Kidney (tissue), 14 donors: ENCODE measurements around the gene SATB1. TPM values are rescaled to one million over a fixed set of nuclear protein-coding genes. Genes with fewer than 3 reads are reported as not detected.
A peak's percentile ranks its signal among the peaks of the same experiment; 100 is the strongest.

ENCODE experiments used
- DNase-seq, 5 donors: peaks; one replicate each; pipeline ENCODE4 v3.0.0-alpha.2; 2013 to 2020
- FAIRE-seq: peaks from 2 replicates; lab custom pipeline; 2012; peaks lifted over from hg19 to GRCh38; lab: Jason Lieb, UNC
- H3K27ac ChIP-seq, 2 donors: one replicate each; pipeline ENCODE4 v1.7.0; 2013; ENCODE audit warnings: low read depth in 2 of 2, low read length in 2 of 2, inconsistent platforms in 1 of 2
- H3K27me3 ChIP-seq: one replicate; pipeline ENCODE4 v1.7.1; 2013; ENCODE audit warnings: low read length, inconsistent platforms; ENCODE audit not compliant: control insufficient read depth, insufficient read depth
- H3K36me3 ChIP-seq, 3 donors: one replicate each; pipeline versions ENCODE4 v1.7.0 to v1.7.1; 2013; ENCODE audit warnings: low read length in 3 of 3, control low read depth in 1 of 3, inconsistent platforms in 1 of 3; ENCODE audit not compliant: insufficient read depth in 3 of 3, control insufficient read depth in 2 of 3
- H3K4me1 ChIP-seq, 3 donors: one replicate each; pipeline versions ENCODE4 v1.7.0 to v1.7.1; 2013; ENCODE audit warnings: low read length in 3 of 3, inconsistent platforms in 1 of 3, low read depth in 1 of 3; ENCODE audit not compliant: control insufficient read depth in 2 of 3, insufficient read depth in 2 of 3
- H3K4me3 ChIP-seq, 3 donors: one replicate each; pipeline versions ENCODE4 v1.7.0 to v1.8.1; 2013; ENCODE audit warnings: low read length in 3 of 3, control low read depth in 1 of 3, inconsistent platforms in 1 of 3
- H3K9ac ChIP-seq, 3 donors: one replicate each; pipeline versions ENCODE4 v1.7.0 to v1.7.1; 2013; ENCODE audit warnings: low read length in 3 of 3, control low read depth in 1 of 3, inconsistent platforms in 1 of 3
- H3K9me3 ChIP-seq, 3 donors: one replicate each; pipeline versions ENCODE4 v1.7.0 to v1.7.1; 2013; ENCODE audit warnings: low read length in 3 of 3, control low read depth in 1 of 3, inconsistent platforms in 1 of 3; ENCODE audit not compliant: control insufficient read depth in 2 of 3, insufficient read depth in 1 of 3
- intact Hi-C: fragments of 100-400 bp; cut with DNase I; formaldehyde crosslinking; loops from one replicate; pipeline ENCODE4 v1.11.1; 2022
- polyA plus RNA-seq: library from polyadenylated mRNA; stranded (reverse); fragments of 350-450 nt; fragmentation: Illumina TruSeq; extraction: RNeasy Lipid Tissue Mini Kit (QIAGEN cat#74804); gene quantifications from one replicate; pipeline ENCODE4 v1.2.3, GENCODE V29; 2014; ENCODE audit warnings: low read depth, low replicate concordance; ENCODE audit not compliant: insufficient read depth
- total RNA-seq: library from RNA; stranded (reverse); fragmentation: NEBNext Ultra II Directional; extraction: Animal tissue kit (Norgen Biotek cat#: 25700); gene quantifications from one replicate; pipeline ENCODE4 v1.2.1, GENCODE V29; 2021
- TF ChIP-seq, protein P1 (sequence below): IDR thresholded peaks from 3 replicates; pipeline ENCODE4 v1.5.1; 2012; ENCODE audit warnings: mild to moderate bottlenecking, moderate library complexity, borderline replicate concordance; ENCODE audit not compliant: insufficient read depth; ENCODE audit errors: extremely low read depth
- donor health status: control.
- donor health status: control.
- donor health status: control.
- donor health status: control.
- donor health status: control.
- donor health status: DM: yes; HTN: yes; CAD: no.
- donor health status: Normal renal cell carcinoma (clear cell type).

SATB1 gene
- total and polyA plus RNA-seq, 2 donors from 2014 or later = 6.2 to 22.2 TPM

DNA sequence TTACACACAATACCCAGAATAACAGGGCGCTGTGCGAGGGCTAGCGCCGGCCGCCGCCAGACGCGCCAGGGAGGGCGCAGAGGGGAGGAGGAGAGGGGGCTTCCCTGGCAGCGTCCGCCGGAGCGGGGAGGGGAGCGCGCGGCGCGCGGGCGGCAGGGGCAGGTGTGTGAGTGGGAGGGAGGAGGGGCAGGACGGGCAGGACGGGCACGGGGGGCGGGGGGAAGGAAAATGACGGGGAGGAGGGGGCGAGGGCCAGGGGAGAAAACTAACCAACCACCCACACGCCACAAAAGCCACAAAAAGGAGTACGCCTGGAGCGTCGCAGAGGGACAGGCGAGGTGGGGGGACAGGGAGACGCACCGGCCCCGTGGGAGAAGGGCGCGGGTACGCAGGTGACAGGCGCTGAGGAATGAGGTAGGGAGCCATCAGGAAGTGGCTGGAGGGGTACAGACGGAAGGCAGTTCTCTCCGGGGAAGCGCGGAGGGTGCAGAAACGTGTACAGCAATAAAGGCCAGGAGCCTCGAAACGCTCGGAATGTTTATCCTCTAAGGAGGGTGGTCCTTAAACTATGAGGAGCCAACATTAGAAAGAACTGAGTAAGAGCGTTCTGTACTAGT, 610 bp upstream of the SATB1 start:
- intact Hi-C loops = no loop called here
- FAIRE-seq (no peak), DNase-seq (peak in 4 of 5 donors; percentile 64 to 88 (median 82))
- TF ChIP-seq, protein P1, sequence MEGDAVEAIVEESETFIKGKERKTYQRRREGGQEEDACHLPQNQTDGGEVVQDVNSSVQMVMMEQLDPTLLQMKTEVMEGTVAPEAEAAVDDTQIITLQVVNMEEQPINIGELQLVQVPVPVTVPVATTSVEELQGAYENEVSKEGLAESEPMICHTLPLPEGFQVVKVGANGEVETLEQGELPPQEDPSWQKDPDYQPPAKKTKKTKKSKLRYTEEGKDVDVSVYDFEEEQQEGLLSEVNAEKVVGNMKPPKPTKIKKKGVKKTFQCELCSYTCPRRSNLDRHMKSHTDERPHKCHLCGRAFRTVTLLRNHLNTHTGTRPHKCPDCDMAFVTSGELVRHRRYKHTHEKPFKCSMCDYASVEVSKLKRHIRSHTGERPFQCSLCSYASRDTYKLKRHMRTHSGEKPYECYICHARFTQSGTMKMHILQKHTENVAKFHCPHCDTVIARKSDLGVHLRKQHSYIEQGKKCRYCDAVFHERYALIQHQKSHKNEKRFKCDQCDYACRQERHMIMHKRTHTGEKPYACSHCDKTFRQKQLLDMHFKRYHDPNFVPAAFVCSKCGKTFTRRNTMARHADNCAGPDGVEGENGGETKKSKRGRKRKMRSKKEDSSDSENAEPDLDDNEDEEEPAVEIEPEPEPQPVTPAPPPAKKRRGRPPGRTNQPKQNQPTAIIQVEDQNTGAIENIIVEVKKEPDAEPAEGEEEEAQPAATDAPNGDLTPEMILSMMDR = no peak
- Histone ChIP-seq H3K4me3 (peak overlapping the region; percentile 80 to 94 (median 88)), H3K4me1 (peaks cover 0 to 5% (median 3%) of the 10 kb centered on the region in 3 donors), H3K27me3 (no peaks in the 10 kb centered on the region), H3K9me3 (no peaks in the 10 kb centered on the region), H3K27ac (peak overlapping the region in 1 of 2 donors; percentile 80), H3K36me3 (no peaks in the 10 kb centered on the region), H3K9ac (peak overlapping the region; percentile 57 to 60 (median 57))

DNA sequence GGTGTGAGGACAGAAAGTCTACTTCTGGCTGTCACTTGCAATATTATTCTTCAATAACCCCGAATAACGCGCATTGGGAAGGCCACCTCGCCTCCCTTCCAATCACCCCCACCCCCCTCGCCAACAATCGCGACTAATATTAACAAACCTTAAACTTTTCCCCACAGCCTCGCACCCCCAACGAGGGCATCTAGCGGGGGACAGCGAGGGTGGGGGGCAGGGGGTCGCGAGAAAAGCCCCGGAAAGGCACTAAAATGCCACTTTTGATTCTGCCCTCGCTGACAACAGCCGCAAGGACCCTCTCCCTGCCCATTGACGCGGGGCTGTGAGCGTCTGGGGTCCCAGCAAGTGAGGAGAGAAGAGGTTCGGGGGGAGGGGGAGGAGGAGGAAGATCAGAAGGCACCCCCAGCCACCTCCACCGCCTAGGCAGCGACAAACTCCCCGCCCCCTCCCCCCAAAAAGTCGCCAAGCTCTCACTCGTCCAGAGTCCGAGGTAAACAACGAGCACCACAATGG, 868 bp downstream of the SATB1 start:
- TF ChIP-seq, protein P1 = no peak
- peak in 1 of 5 donors; percentile 67 for DNase-seq
- Histone ChIP-seq H3K4me3 (peak overlapping the region; percentile 92 to 98 (median 94)), H3K9ac (peak overlapping the region; percentile 83 to 91 (median 89)), H3K27me3 (no peaks in the 10 kb centered on the region), H3K9me3 (no peaks in the 10 kb centered on the region), H3K27ac (peak overlapping the region; percentile 79 to 80), H3K4me1 (peaks cover 0 to 5% (median 3%) of the 10 kb centered on the region in 3 donors), H3K36me3 (no peaks in the 10 kb centered on the region)
- intact Hi-C loops = no loop called here
- no peak for FAIRE-seq

DNA sequence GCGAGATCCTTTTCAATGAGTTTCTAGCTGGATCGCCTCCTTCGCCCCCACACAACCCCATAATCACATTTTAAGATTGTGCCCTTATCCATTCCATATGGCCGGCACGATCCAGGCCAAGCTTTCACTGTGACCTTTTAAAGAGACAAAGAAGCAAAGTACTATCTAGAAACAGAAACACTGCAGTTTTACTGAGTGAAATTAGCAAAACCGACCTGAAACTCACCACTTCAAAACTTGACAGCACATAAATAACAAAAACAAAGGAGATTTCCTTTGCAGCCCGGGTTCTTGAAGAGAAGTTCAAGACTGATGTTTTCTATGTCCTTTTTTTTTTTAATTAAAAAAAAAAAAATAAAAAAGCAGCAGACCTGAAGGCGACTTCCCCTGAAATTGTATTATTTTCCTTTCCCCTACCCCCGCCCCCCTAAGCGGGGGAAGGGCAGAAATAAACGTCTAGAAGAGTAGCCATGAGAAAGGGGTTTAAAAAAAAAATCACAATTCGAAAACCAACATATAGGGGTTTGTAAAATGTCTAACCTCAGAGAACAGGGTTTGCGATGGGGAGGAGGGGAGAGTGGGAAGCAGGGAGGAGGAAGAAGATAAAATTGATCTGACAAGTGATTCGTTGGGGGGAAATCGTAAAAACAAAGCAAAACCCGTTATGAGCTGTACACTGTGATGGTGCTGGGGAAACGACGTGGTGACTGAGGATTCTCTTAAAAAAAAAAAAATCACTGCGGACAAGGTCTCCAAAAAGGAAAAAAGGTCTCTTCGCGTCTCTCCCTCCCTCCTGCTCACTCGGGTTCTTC, 1.5 kb downstream of the SATB1 start:
- FAIRE-seq = no peak
- peak overlapping the region; percentile 83 to 91 (median 89) for H3K9ac ChIP-seq

More for the DNA sequence above, 1.5 kb downstream of the SATB1 start:
- Histone ChIP-seq H3K27me3 (no peaks in the 10 kb centered on the region), H3K4me3 (peak overlapping the region; percentile 92 to 98 (median 94)), H3K36me3 (no peaks in the 10 kb centered on the region), H3K4me1 (peaks cover 0 to 5% (median 3%) of the 10 kb centered on the region in 3 donors), H3K27ac (peak overlapping the region; percentile 79 to 80), H3K9me3 (no peaks in the 10 kb centered on the region)
- TF ChIP-seq, protein P1 = no peak
- peak; percentile 43 to 77 (median 58) for DNase-seq
- intact Hi-C loops = no loop called here
